GM19238 (cell line): ENCODE results near the gene TUBGCP5.
"Not testable (repeated sequence)": the region's sequence is repeated elsewhere in the genome, so short reads cannot be mapped to it uniquely, and the experiment has no call there.

Source experiments
- DNase-seq: peaks from one replicate; pipeline ENCODE4 v3.0.0; 2011; ENCODE audit warnings: low spot score; ENCODE audit not compliant: insufficient read length

The TUBGCP5 gene

GRCh38 chr15:23043535-23043934, 4.2 kb upstream of the TUBGCP5 start:
- DNase-seq: not testable (repeated sequence)

GRCh38 chr15:23041736-23042135, 2.4 kb upstream of the TUBGCP5 start:
- not testable (repeated sequence) for DNase-seq

- DNase-seq: peak; percentile 8
Measured at GRCh38 chr15:23039917-23040281, 530 bp upstream of the TUBGCP5 start.

GRCh38 chr15:23038726-23039142, 635 bp downstream of the TUBGCP5 start:
- DNase-seq: no peak

- peak; percentile 45 for DNase-seq
Measured at GRCh38 chr15:23035964-23036566, 3.3 kb downstream of the TUBGCP5 start.

- DNase-seq: no peak
Measured at GRCh38 chr15:23033979-23034378, 5.4 kb downstream of the TUBGCP5 start.

- DNase-seq: no peak
Measured at GRCh38 chr15:23026218-23026617, 13.2 kb downstream of the TUBGCP5 start.

GRCh38 chr15:23022156-23022555, 17.2 kb downstream of the TUBGCP5 start:
- DNase-seq: no peak

- no peak for DNase-seq
Measured at GRCh38 chr15:23014394-23015000, 24.9 kb downstream of the TUBGCP5 start.

- no peak for DNase-seq
Measured at GRCh38 chr15:23013681-23014080, 25.7 kb downstream of the TUBGCP5 start.

GRCh38 chr15:23012616-23013015, 26.8 kb downstream of the TUBGCP5 start:
- DNase-seq: not testable (repeated sequence)

- DNase-seq: no peak
Measured at GRCh38 chr15:23003736-23004135, 35.6 kb downstream of the TUBGCP5 start.

- no peak for DNase-seq
Measured at GRCh38 chr15:23002920-23003319, 36.4 kb downstream of the TUBGCP5 start.

- DNase-seq: no peak
Measured at GRCh38 chr15:22995795-22996194, 43.6 kb downstream of the TUBGCP5 start.

- no peak for DNase-seq
Measured at GRCh38 chr15:22992024-22992326, 47.4 kb downstream of the TUBGCP5 start.

GRCh38 chr15:22989576-22990477, 49.5 kb downstream of the TUBGCP5 start:
- no peak for DNase-seq

GRCh38 chr15:22988811-22989210, 50.6 kb downstream of the TUBGCP5 start:
- DNase-seq: no peak

GRCh38 chr15:22981931-22982330, 57.4 kb downstream of the TUBGCP5 start:
- not testable (repeated sequence) for DNase-seq

- DNase-seq: no peak
Measured at GRCh38 chr15:22981051-22981840, 58.1 kb downstream of the TUBGCP5 start.

- DNase-seq: peak; percentile 74
Measured at GRCh38 chr15:22980189-22981050, 58.9 kb downstream of the TUBGCP5 start, which contains the start of gene CYFIP1. CYFIP1 (minus strand) TSS chr15:22980368; CDS start chr15:22947285, 33,083 bp downstream.
